Ectodermal cell (in vitro differentiated cells): ENCODE measurements around the gene NCOA6.
"Not testable (repeated sequence)": the region's sequence is repeated elsewhere in the genome, so short reads cannot be mapped to it uniquely, and the experiment has no call there.

Source experiments
- H3K27ac ChIP-seq: 2 replicates; pipeline ENCODE4 v1.7.0; 2013; ENCODE audit warnings: mild to moderate bottlenecking, low read depth, low read length; ENCODE audit not compliant: insufficient read depth, poor library complexity, severe bottlenecking
- H3K27me3 ChIP-seq: 2 replicates; pipeline ENCODE4 v1.7.0; 2013; ENCODE audit warnings: mild to moderate bottlenecking, low read length; ENCODE audit not compliant: insufficient read depth, control insufficient read depth, poor library complexity, severe bottlenecking
- H3K36me3 ChIP-seq: one replicate; pipeline ENCODE4 v1.7.0; 2013; ENCODE audit warnings: low read length; ENCODE audit not compliant: control insufficient read depth, insufficient read depth
- H3K4me1 ChIP-seq: one replicate; pipeline ENCODE4 v1.7.0; 2013; ENCODE audit warnings: low read length; ENCODE audit not compliant: control insufficient read depth, insufficient read depth
- H3K4me3 ChIP-seq: 2 replicates; pipeline ENCODE4 v1.7.0; 2013; ENCODE audit warnings: low read depth, low read length, control low read depth; ENCODE audit not compliant: insufficient read depth
- H3K9me3 ChIP-seq: 2 replicates; pipeline ENCODE4 v1.7.0; 2013; ENCODE audit warnings: mild to moderate bottlenecking, low read length, moderate library complexity; ENCODE audit not compliant: control insufficient read depth
- WGBS, 2 experiments: methylation state at CpG; one replicate each; pipeline ENCODE4 v1.1.7; 2013; ENCODE audit warnings: missing lambda C conversion rate in 2 of 2; 5-methylcytosine and 5-hydroxymethylcytosine counted together

Gene NCOA6

GRCh38 chr20:34732523-34732922 is 92.9 kb downstream of the NCOA6 start:
- Histone ChIP-seq H3K4me3 (no peak overlapping the region), H3K4me1 (no peaks in the 10 kb centered on the region), H3K27me3 (no peaks in the 10 kb centered on the region), H3K9me3 (no peaks in the 10 kb centered on the region), H3K36me3 (peaks cover 4% of the 10 kb centered on the region), H3K27ac (no peak overlapping the region)
- 90 to 100% methylated on average over 1 of the region's 1 CpG for WGBS, 2 experiments

DNA sequence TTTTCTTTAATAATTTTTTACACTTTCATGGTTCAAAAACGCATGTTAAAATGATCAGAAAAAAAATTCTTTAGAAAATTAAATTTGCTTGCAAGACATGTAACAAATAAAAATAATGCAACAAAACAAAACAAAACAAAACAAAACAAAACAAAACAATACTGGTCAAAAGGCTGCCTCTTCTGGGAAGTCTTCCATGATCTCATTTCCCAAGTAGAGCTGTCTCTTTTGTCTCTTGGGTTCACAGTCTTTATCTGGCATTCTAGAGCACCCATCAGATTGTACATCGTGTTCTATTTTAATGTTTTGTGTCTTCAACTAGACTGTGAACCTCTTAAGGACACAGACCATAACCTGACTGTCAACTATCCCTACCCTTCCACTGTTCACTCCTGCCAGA is 96.0 kb downstream of the NCOA6 start:
- H3K27ac ChIP-seq, result no peak overlapping the region
- no peak overlapping the region for H3K4me3 ChIP-seq
- H3K4me1 ChIP-seq, result no peaks in the 10 kb centered on the region
- H3K27me3 ChIP-seq, result no peaks in the 10 kb centered on the region
- H3K36me3 ChIP-seq, result peaks cover 18% of the 10 kb centered on the region
- WGBS, 2 experiments, result 94 to 100% methylated on average over 1 of the region's 2 CpGs
- no peaks in the 10 kb centered on the region for H3K9me3 ChIP-seq

DNA sequence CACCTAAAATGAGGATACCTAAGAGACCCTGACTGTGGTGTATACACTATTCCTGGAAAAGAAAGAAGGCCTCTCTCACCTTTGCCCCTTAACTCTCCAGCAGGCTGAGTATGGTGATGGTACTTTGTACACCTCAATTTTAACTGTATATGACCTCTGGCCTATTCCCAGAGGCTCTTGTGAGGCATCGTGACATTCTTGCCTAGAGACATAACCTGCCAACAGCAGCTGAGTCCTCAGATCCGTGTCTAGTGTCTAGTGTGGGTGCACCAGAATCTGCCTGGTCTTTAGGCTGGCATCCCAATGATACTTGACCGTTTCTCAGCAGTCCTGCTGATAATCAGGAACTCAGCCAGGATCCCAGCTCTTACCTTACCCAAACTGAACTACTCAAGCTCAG is 101.3 kb downstream of the NCOA6 start:
- Histone ChIP-seq H3K36me3 (peaks cover 17% of the 10 kb centered on the region), H3K4me3 (no peak overlapping the region), H3K4me1 (no peaks in the 10 kb centered on the region), H3K9me3 (no peaks in the 10 kb centered on the region), H3K27ac (no peak overlapping the region), H3K27me3 (no peaks in the 10 kb centered on the region)
- 92 to 94% methylated on average over 3 of the region's 3 CpGs for WGBS, 2 experiments

DNA sequence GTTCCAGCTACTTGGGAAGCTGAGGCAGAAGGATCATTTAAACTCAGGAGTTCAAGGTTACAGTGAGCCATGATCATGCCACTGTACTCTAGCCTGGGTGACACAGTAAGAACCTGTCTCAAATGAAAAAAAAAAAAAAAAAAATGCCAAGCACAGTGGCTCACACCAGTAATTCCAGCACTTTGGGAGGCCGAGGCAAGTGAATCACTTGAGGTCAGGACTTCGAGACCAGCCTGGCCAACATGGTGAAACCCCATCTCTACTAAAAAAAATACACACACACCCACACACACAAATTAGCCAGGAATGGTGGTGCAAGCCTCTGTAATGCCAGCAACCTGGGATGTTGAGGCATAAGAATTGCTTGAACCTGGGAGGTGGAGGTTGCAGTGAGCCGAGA is 102.9 kb downstream of the NCOA6 start:
- not testable (repeated sequence) for H3K27ac ChIP-seq, H3K9me3 ChIP-seq, H3K4me1 ChIP-seq, H3K27me3 ChIP-seq, H3K4me3 ChIP-seq
- H3K36me3 ChIP-seq, result peaks cover 17% of the 10 kb centered on the region
- WGBS, 2 experiments, result 93 to 95% methylated on average over 3 of the region's 3 CpGs

GRCh38 chr20:34720266-34720665 is 105.2 kb downstream of the NCOA6 start:
- H3K27me3 ChIP-seq, result no peaks in the 10 kb centered on the region
- no peaks in the 10 kb centered on the region for H3K9me3 ChIP-seq
- no peak overlapping the region for H3K27ac ChIP-seq
- H3K4me3 ChIP-seq, result no peak overlapping the region
- WGBS, 2 experiments, result 92 to 97% methylated on average over 2 of the region's 2 CpGs
- no peaks in the 10 kb centered on the region for H3K4me1 ChIP-seq
- H3K36me3 ChIP-seq, result peaks cover 6% of the 10 kb centered on the region

GRCh38 chr20:34719242-34720017 is 106.0 kb downstream of the NCOA6 start:
- not testable (repeated sequence) for H3K27ac ChIP-seq, H3K36me3 ChIP-seq, H3K4me1 ChIP-seq, H3K9me3 ChIP-seq, H3K4me3 ChIP-seq, H3K27me3 ChIP-seq
- WGBS, 2 experiments, result 93 to 95% methylated on average over 11 to 12 of the region's 13 CpGs

- no peak overlapping the region for H3K4me3 ChIP-seq
- no peaks in the 10 kb centered on the region for H3K4me1 ChIP-seq
- no peaks in the 10 kb centered on the region for H3K9me3 ChIP-seq
- no peaks in the 10 kb centered on the region for H3K36me3 ChIP-seq
- H3K27ac ChIP-seq, result no peak overlapping the region
- 95 to 98% methylated on average over 7 to 9 of the region's 9 CpGs for WGBS, 2 experiments
- no peaks in the 10 kb centered on the region for H3K27me3 ChIP-seq
Observed at GRCh38 chr20:34717230-34718095, 108.0 kb downstream of the NCOA6 start.

GRCh38 chr20:34716921-34717229 is 108.6 kb downstream of the NCOA6 start:
- WGBS, 2 experiments, result 91 to 97% methylated on average over 2 of the region's 2 CpGs
- no peak overlapping the region for H3K4me3 ChIP-seq
- H3K36me3 ChIP-seq, result no peaks in the 10 kb centered on the region
- peaks cover under 1% of the 10 kb centered on the region for H3K27me3 ChIP-seq
- H3K27ac ChIP-seq, result no peak overlapping the region
- H3K4me1 ChIP-seq, result no peaks in the 10 kb centered on the region
- H3K9me3 ChIP-seq, result no peaks in the 10 kb centered on the region

DNA sequence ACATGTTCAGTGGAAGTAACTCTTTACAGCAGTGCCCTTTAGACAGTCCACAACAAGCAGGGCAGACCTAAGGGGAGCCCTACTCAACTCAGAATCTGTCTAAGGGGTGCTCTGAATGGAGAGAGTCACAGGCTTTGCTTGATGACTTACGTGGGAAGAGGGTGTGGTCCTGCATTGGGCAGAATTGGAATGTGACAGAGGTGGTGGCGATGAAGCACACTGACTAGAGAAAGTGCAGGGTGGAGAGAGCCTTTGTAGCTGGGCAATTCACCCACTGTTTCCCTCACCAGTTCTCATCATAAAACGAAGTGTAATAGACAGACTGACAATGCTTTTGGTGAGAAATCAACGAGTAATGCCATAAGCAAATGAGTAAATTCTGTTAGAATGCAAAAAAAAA is 110.1 kb downstream of the NCOA6 start:
- H3K4me3 ChIP-seq, result no peak overlapping the region
- peaks cover 16% of the 10 kb centered on the region for H3K27me3 ChIP-seq
- no peaks in the 10 kb centered on the region for H3K36me3 ChIP-seq
- 92 to 94% methylated on average over 4 of the region's 4 CpGs for WGBS, 2 experiments
- no peak overlapping the region for H3K27ac ChIP-seq
- no peaks in the 10 kb centered on the region for H3K4me1 ChIP-seq
- no peaks in the 10 kb centered on the region for H3K9me3 ChIP-seq

- H3K4me1 ChIP-seq, H3K4me3 ChIP-seq, H3K27ac ChIP-seq, H3K36me3 ChIP-seq, H3K9me3 ChIP-seq: not testable (repeated sequence)
- 92 to 95% methylated on average over 10 of the region's 10 CpGs for WGBS, 2 experiments
- H3K27me3 ChIP-seq, result peaks cover 23% of the 10 kb centered on the region
Observed at GRCh38 chr20:34713944-34714515, 111.4 kb downstream of the NCOA6 start.
